DND-41 (cell line): ENCODE measurements around the gene COL9A3.

ENCODE experiments used
- EZH2 ChIP-seq: IDR thresholded peaks from 3 replicates; pipeline ENCODE4 v1.6.1; 2012; ENCODE audit warnings: borderline replicate concordance, low read depth, mild to moderate bottlenecking, moderate library complexity, low read length, inconsistent platforms; ENCODE audit not compliant: severe bottlenecking
- TF ChIP-seq, protein P1 (sequence below): IDR thresholded peaks from 2 replicates; pipeline ENCODE4 v1.5.1; 2012; ENCODE audit warnings: borderline replicate concordance, low read length, moderate library complexity, mild to moderate bottlenecking; ENCODE audit not compliant: poor library complexity, severe bottlenecking; ENCODE audit errors: extremely low read depth

- TF ChIP-seq, protein P1, sequence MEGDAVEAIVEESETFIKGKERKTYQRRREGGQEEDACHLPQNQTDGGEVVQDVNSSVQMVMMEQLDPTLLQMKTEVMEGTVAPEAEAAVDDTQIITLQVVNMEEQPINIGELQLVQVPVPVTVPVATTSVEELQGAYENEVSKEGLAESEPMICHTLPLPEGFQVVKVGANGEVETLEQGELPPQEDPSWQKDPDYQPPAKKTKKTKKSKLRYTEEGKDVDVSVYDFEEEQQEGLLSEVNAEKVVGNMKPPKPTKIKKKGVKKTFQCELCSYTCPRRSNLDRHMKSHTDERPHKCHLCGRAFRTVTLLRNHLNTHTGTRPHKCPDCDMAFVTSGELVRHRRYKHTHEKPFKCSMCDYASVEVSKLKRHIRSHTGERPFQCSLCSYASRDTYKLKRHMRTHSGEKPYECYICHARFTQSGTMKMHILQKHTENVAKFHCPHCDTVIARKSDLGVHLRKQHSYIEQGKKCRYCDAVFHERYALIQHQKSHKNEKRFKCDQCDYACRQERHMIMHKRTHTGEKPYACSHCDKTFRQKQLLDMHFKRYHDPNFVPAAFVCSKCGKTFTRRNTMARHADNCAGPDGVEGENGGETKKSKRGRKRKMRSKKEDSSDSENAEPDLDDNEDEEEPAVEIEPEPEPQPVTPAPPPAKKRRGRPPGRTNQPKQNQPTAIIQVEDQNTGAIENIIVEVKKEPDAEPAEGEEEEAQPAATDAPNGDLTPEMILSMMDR, result no peak
- TF ChIP-seq EZH2, result no peak
Observed at GRCh38 chr20:62816884-62817873, at the start of gene COL9A3.
